22Rv1 (cell line): ENCODE results near the gene TMEM91.
"Not testable (repeated sequence)": the region's sequence is repeated elsewhere in the genome, so short reads cannot be mapped to it uniquely, and the experiment has no call there.

Experiments used
- CTCF ChIP-seq: fragments of 450-650 bp; IDR thresholded peaks from 2 replicates; pipeline ENCODE4 v1.5.1; 2017; ENCODE audit warnings: mild to moderate bottlenecking
- ZFX ChIP-seq: fragments of 450-650 bp; IDR thresholded peaks from 2 replicates; pipeline ENCODE4 v1.6.1; 2017; ENCODE audit warnings: antibody characterized with exemption, borderline replicate concordance

- not testable (repeated sequence) for TF ChIP-seq CTCF, ZFX
Observed at GRCh38 chr19:41346916-41347315, 29.4 kb upstream of the TMEM91 start.
